Breast epithelium (tissue), 3 donors: ENCODE measurements around the gene COQ9.

ENCODE experiments used
- CTCF ChIP-seq, 3 donors: fragments of 450-650 bp; IDR thresholded peaks; one replicate each; pipeline ENCODE4 v1.5.1; 2016 to 2017; ENCODE audit warnings: antibody characterized with exemption in 3 of 3, mild to moderate bottlenecking in 3 of 3, moderate library complexity in 3 of 3
- POLR2A ChIP-seq: fragments of 450-650 bp; IDR thresholded peaks from one replicate; pipeline ENCODE4 v1.6.1; 2016; ENCODE audit warnings: antibody characterized with exemption, mild to moderate bottlenecking, moderate library complexity
- POLR2AphosphoS5 ChIP-seq, 3 donors: sonication (generic); formaldehyde crosslinking; IDR thresholded peaks; one replicate each; pipeline ENCODE4 v1.6.1; 2017; ENCODE audit warnings: antibody characterized with exemption in 3 of 3

GRCh38 chr16:57501492-57501891 is 54.2 kb downstream of the COQ9 start:
- no peak for TF ChIP-seq CTCF (IDR thresholded peaks at IDR 0.05)
- no peak for TF ChIP-seq POLR2A
- TF ChIP-seq POLR2AphosphoS5 (IDR thresholded peaks at IDR 0.05), result no peak
